GM12878 (cell line): ENCODE results near the gene MAP1S. TPM values are rescaled to one million over a fixed set of nuclear protein-coding genes. Genes with fewer than 3 reads are reported as not detected.

Experiments used
- ATAC-seq: fragments of 200-7000 bp; cut with Tn5 transposase; 3 replicates; pipeline ENCODE4 v1.9.1; 2020; ENCODE audit warnings: mild to moderate bottlenecking, moderate library complexity
- BruUV-seq: library from RNA; stranded (reverse); fragments of 400-500 nt; replicated peaks from 2 replicates; lab custom pipeline; 2021; lab: Mats Ljungman, UMichigan
- CTCF ChIA-PET: fragments of 300-600 bp; sonication (Branson Sonifier 250); formaldehyde crosslinking; extraction: SDS; loops from one replicate; lab custom pipeline; 2021; ENCODE audit warnings: inconsistent platforms; lab: Yijun Ruan, JAX
- POLR2A ChIA-PET: fragments of 350-600 bp; formaldehyde crosslinking; extraction: SDS; loops from one replicate; lab custom pipeline; 2021; ENCODE audit warnings: inconsistent platforms; lab: Charles Lee
- RAD21 ChIA-PET: fragments of 300-600 bp; sonication (Branson Sonifier 250); formaldehyde crosslinking; loops from one replicate; lab custom pipeline; 2023; ENCODE audit warnings: antibody characterized with exemption; ENCODE audit not compliant: unreplicated experiment; lab: Charles Lee
- SMC1A ChIA-PET: fragments of 300-600 bp; sonication (Branson Sonifier 250); formaldehyde crosslinking; loops from one replicate; lab custom pipeline; 2023; ENCODE audit not compliant: unreplicated experiment, uncharacterized antibody; lab: Charles Lee
- DNase-seq: peaks from one replicate; pipeline ENCODE4 v3.0.0-alpha.2; 2011; ENCODE audit warnings: low read depth, low spot score
- FAIRE-seq: peaks from 3 replicates; lab custom pipeline; 2011; peaks lifted over from hg19 to GRCh38; lab: Jason Lieb, UNC
- H2AFZ ChIP-seq: 2 replicates; pipeline ENCODE4 v1.6.0; 2011; ENCODE audit warnings: low read depth, low read length, control low read depth; ENCODE audit not compliant: control insufficient read depth
- H3K27ac ChIP-seq: 2 replicates; pipeline ENCODE4 v1.5.1; 2011; ENCODE audit warnings: control low read depth; ENCODE audit not compliant: control insufficient read depth, insufficient read depth
- H3K27me3 ChIP-seq, 2 experiments: replicated peaks in 1 of 2; 2 replicates each; pipeline versions ENCODE4 v1.6.0 to v1.6.1; 2011; ENCODE audit warnings: low read length in 1 of 2; ENCODE audit not compliant: control insufficient read depth in 2 of 2, insufficient read depth in 2 of 2
- H3K36me3 ChIP-seq, 2 experiments: 2 replicates each; pipeline ENCODE4 v1.5.1; 2011; ENCODE audit warnings: low read length in 1 of 2; ENCODE audit not compliant: control insufficient read depth in 2 of 2, insufficient read depth in 2 of 2
- H3K4me1 ChIP-seq: 2 replicates; pipeline ENCODE4 v1.6.1; 2011; ENCODE audit warnings: mild to moderate bottlenecking, low read length, moderate library complexity, mixed read lengths; ENCODE audit not compliant: control insufficient read depth, insufficient read depth
- H3K4me2 ChIP-seq: 2 replicates; pipeline ENCODE4 v1.6.0; 2011; ENCODE audit warnings: control low read depth; ENCODE audit not compliant: control insufficient read depth, insufficient read depth
- H3K4me3 ChIP-seq: fragments of 200-600 bp; sonication (generic); 2 replicates; pipeline ENCODE4 v1.5.1; 2016
- H3K79me2 ChIP-seq: 2 replicates; pipeline ENCODE4 v1.6.0; 2011; ENCODE audit warnings: low read length; ENCODE audit not compliant: control insufficient read depth, insufficient read depth
- H3K9ac ChIP-seq: 2 replicates; pipeline ENCODE4 v1.8.0; 2011; ENCODE audit warnings: low read length, control low read depth, mixed read lengths; ENCODE audit not compliant: control insufficient read depth, insufficient read depth
- H3K9me3 ChIP-seq: replicated peaks from 3 replicates; pipeline ENCODE4 v1.5.1; 2011; ENCODE audit warnings: mild to moderate bottlenecking, low read length; ENCODE audit not compliant: control insufficient read depth, insufficient read depth
- H4K20me1 ChIP-seq: 2 replicates; pipeline ENCODE4 v1.6.0; 2011; ENCODE audit not compliant: control insufficient read depth, insufficient read depth
- ASH2L ChIP-seq: fragments of 300-600, 200-600 bp; sonication (generic); IDR thresholded peaks from 2 replicates; pipeline ENCODE4 v1.6.1; 2017; ENCODE audit warnings: low read depth, mild to moderate bottlenecking, borderline replicate concordance
- ESRRA ChIP-seq: IDR thresholded peaks from 2 replicates; pipeline ENCODE4 v1.6.1; 2012; ENCODE audit warnings: mild to moderate bottlenecking, low read length, improper control_type of control experiment
- ETV6 ChIP-seq, 2 experiments: fragments of 450-650 bp in 1 of 2; IDR thresholded peaks in 1 of 2; conservative IDR thresholded peaks in 1 of 2; 2 replicates each; pipeline ENCODE4 v1.6.1; 2014; ENCODE audit warnings: antibody characterized with exemption in 1 of 2, borderline replicate concordance in 1 of 2, low read depth in 1 of 2, mild to moderate bottlenecking in 1 of 2, moderate library complexity in 1 of 2
- FOXK2 ChIP-seq: fragments of 450-650 bp; IDR thresholded peaks from 2 replicates; pipeline ENCODE4 v1.6.1; 2017; ENCODE audit warnings: mild to moderate bottlenecking, moderate library complexity
- HDGF ChIP-seq: fragments of 450-650 bp; IDR thresholded peaks from 2 replicates; pipeline ENCODE4 v1.6.1; 2016; ENCODE audit warnings: antibody characterized with exemption
- NFYA ChIP-seq: IDR thresholded peaks from 2 replicates; pipeline ENCODE4 v1.6.1; 2011; ENCODE audit warnings: low read depth, mild to moderate bottlenecking, low read length, improper control_type of control experiment, borderline replicate concordance
- POLR2A ChIP-seq: IDR thresholded peaks from 2 replicates; pipeline ENCODE4 v1.6.1; 2011; ENCODE audit warnings: low read depth, mild to moderate bottlenecking, low read length
- TBL1XR1 ChIP-seq: IDR thresholded peaks from 2 replicates; pipeline ENCODE4 v1.6.1; 2012; ENCODE audit warnings: low read depth, low read length, improper control_type of control experiment
- TCF12 ChIP-seq: IDR thresholded peaks from 2 replicates; pipeline ENCODE4 v1.6.1; 2011; ENCODE audit warnings: low read depth, mild to moderate bottlenecking, low read length
- ZBTB40 ChIP-seq: fragments of 450-650 bp; IDR thresholded peaks from 2 replicates; pipeline ENCODE4 v1.6.1; 2016; ENCODE audit warnings: mild to moderate bottlenecking, moderate library complexity, borderline replicate concordance
- ZNF217 ChIP-seq: fragments of 450-650 bp; IDR thresholded peaks from 2 replicates; pipeline ENCODE4 v1.6.1; 2017; ENCODE audit warnings: antibody characterized with exemption, mild to moderate bottlenecking
- WGBS: methylation state at CpG from one replicate; pipeline ENCODE4 v1.1.6; 2016; ENCODE audit warnings: low lambda C conversion rate; ENCODE audit not compliant: insufficient replicate concordance, insufficient coverage; ENCODE audit errors: missing lambda C conversion rate; 5-methylcytosine and 5-hydroxymethylcytosine counted together
- in situ Hi-C: fragments of 300-500 bp; cut with MboI; formaldehyde crosslinking; loops from 9 replicates; pipeline ENCODE4 v1.14.3; 2018; ENCODE audit warnings: mixed read lengths
- intact Hi-C: fragments of 100-400 bp; cut with micrococcal nuclease; formaldehyde crosslinking; loops from one replicate; pipeline ENCODE4 v1.14.2; 2022; ENCODE audit not compliant: unreplicated experiment
- polyA plus RNA-seq, 11 experiments: library from polyadenylated mRNA; depleted of rRNA in 4 of 11; unstranded in 6 of 11; stranded (reverse) in 5 of 11; fragments of >200 nt; fragmentation: Nextera tagmentation in 4 of 11; fragmentation: Illumina TruSeq in 1 of 11; extraction: Ambion mirVana in 4 of 11; extraction: Trizol in 1 of 11; gene quantifications; 1 replicate in 1 of 11; 2 replicates in 10 of 11; pipeline versions ENCODE4 v1.2.1 to v1.2.3, GENCODE V29; 2011 to 2016; ENCODE audit warnings: inconsistent platforms in 2 of 11, missing spikeins in 2 of 11, low read depth in 1 of 11
- total RNA-seq, 4 experiments: library from RNA; depleted of rRNA in 3 of 4; stranded (reverse); fragments of >200 nt in 3 of 4; fragmentation: Illumina TruSeq in 1 of 4; extraction: Trizol in 1 of 4; gene quantifications; 2 replicates each; pipeline versions ENCODE4 v1.2.1 to v1.2.3, GENCODE V29; 2013 to 2021

Gene MAP1S
- total and polyA plus RNA-seq, 10 of the 15 experiments (the other 5 are each of a cell fraction or from before 2014, with no cell fraction given), result 2.1 to 63.9 (median 15.0) TPM

GRCh38 chr19:17695198-17695597, 24.1 kb upstream of the MAP1S start:
- in situ Hi-C loops (no loop called here), intact Hi-C loops (no loop called here)
- no peak overlapping the region for H3K4me2 ChIP-seq
- no peaks in the 10 kb centered on the region for H3K36me3 ChIP-seq
- TF ChIP-seq POLR2A (no peak), TCF12 (no peak), FOXK2 (no peak), ZNF217 (no peak), NFYA (no peak), ASH2L (no peak)
- no peaks in the 10 kb centered on the region for H4K20me1 ChIP-seq
- BruUV-seq, result no TSS peak
- ChIA-PET SMC1A (no interaction called here), RAD21 (interaction anchor here (1.0 kb wide), 1 partner anchor 61 kb away, joined by 3 read pairs; no protein-coding TSS in a partner anchor), CTCF (no interaction called here), POLR2A (interaction anchor here (0.7 kb wide), 1 partner anchor 43 kb away, joined by 3 read pairs; no protein-coding TSS in a partner anchor)
- no peak overlapping the region for H2AFZ ChIP-seq
- H3K27ac ChIP-seq, result no peak overlapping the region
- H3K4me3 ChIP-seq, result no peak overlapping the region
- H3K27me3 ChIP-seq, result no peaks in the 10 kb centered on the region; a peak in 2 of 4 replicates
- DNase-seq (no peak), FAIRE-seq (no peak), ATAC-seq (no peak)
- 14% methylated on average over 2 of the region's 2 CpGs for WGBS
- H3K9me3 ChIP-seq, result no peaks in the 10 kb centered on the region
- H3K9ac ChIP-seq, result no peak overlapping the region
- no peaks in the 10 kb centered on the region for H3K79me2 ChIP-seq
- H3K4me1 ChIP-seq, result no peaks in the 10 kb centered on the region

- ATAC-seq, result peak; percentile 93
- no peak overlapping the region for H3K4me2 ChIP-seq
- no peak overlapping the region for H3K27ac ChIP-seq
- 13% methylated on average over 8 of the region's 11 CpGs for WGBS
- ChIA-PET SMC1A (interaction anchor here (0.8 to 6.4 kb wide), 12 partner anchors 11 to 151 kb away, joined by 3 to 49 read pairs (median 9); partner anchors contain the start of genes FCHO1 and MAP1S), RAD21 (interaction anchor here (1.5 to 4.7 kb wide), 6 partner anchors 48 to 152 kb away, joined by 4 to 31 read pairs (median 16); partner anchors contain the start of gene FCHO1), CTCF (interaction anchor here (0.7 to 7.6 kb wide), 21 partner anchors 10 to 226 kb away, joined by 3 to 108 read pairs (median 4); partner anchors contain the start of genes FCHO1, MAP1S and RPL18A), POLR2A (interaction anchor here (1.5 kb wide), 1 partner anchor 15 kb away, joined by 3 read pairs; the partner anchor contains the start of gene MAP1S)
- H3K36me3 ChIP-seq, result no peaks in the 10 kb centered on the region
- H3K9ac ChIP-seq, result no peak overlapping the region
- no peaks in the 10 kb centered on the region for H3K79me2 ChIP-seq
- H3K4me1 ChIP-seq, result no peaks in the 10 kb centered on the region
- H3K9me3 ChIP-seq, result no peaks in the 10 kb centered on the region
- intact Hi-C loops (loop anchor here (1.0 kb wide), 3 partner anchors 62 to 151 kb away; no protein-coding TSS in a partner anchor), in situ Hi-C loops (loop anchor here (5.0 kb wide), 1 partner anchor 148 kb away; no protein-coding TSS in a partner anchor)
- H2AFZ ChIP-seq, result no peak overlapping the region
- DNase-seq, result no peak
- peak; percentile 70 for FAIRE-seq
- BruUV-seq, result no TSS peak
- no peaks in the 10 kb centered on the region for H4K20me1 ChIP-seq
- H3K4me3 ChIP-seq, result no peak overlapping the region
- H3K27me3 ChIP-seq, result no peaks in the 10 kb centered on the region; a peak in 1 of 4 replicates
- TF ChIP-seq ZBTB40, result no peak
- no peak for TF ChIP-seq HDGF
- no peak for TF ChIP-seq TBL1XR1
- no peak for TF ChIP-seq ETV6 (conservative IDR thresholded peaks at IDR 0.05 in 1 of 2, IDR thresholded peaks at IDR 0.05 in 1 of 2; ENCODE audit: borderline replicate concordance in 1 of 2, low read depth in 1 of 2)
- no peak for TF ChIP-seq ESRRA
Measured at GRCh38 chr19:17703824-17704463, 15.3 kb upstream of the MAP1S start.
